Osteoblast (primary cell): ENCODE measurements around the gene EIF3C. TPM values are rescaled to one million over a fixed set of nuclear protein-coding genes. Genes with fewer than 3 reads are reported as not detected.
"Not testable (repeated sequence)": the region's sequence is repeated elsewhere in the genome, so short reads cannot be mapped to it uniquely, and the experiment has no call there.

Source experiments
- DNase-seq: peaks from one replicate; pipeline ENCODE4 v3.0.0; 2011; ENCODE audit warnings: low spot score, mixed read lengths; ENCODE audit not compliant: insufficient read length; ENCODE audit errors: missing footprints
- H2AFZ ChIP-seq: 2 replicates; pipeline ENCODE4 v1.6.0; 2011; ENCODE audit warnings: mild to moderate bottlenecking, low read length
- H3K27ac ChIP-seq: 2 replicates; pipeline ENCODE4 v1.5.1; 2011; ENCODE audit warnings: mild to moderate bottlenecking, low read depth, low read length, moderate library complexity
- H3K27me3 ChIP-seq: 2 replicates; pipeline ENCODE4 v1.6.0; 2012; ENCODE audit warnings: mild to moderate bottlenecking, control low read depth, inconsistent platforms, low read length, moderate library complexity; ENCODE audit not compliant: insufficient read depth
- H3K36me3 ChIP-seq: 2 replicates; pipeline ENCODE4 v1.5.1; 2011; ENCODE audit warnings: mild to moderate bottlenecking, low read length, control low read depth, moderate library complexity; ENCODE audit not compliant: insufficient read depth
- H3K4me1 ChIP-seq: 2 replicates; pipeline ENCODE4 v1.5.1; 2011; ENCODE audit warnings: mild to moderate bottlenecking, low read length, control low read depth, moderate library complexity; ENCODE audit not compliant: insufficient read depth
- H3K4me2 ChIP-seq: 2 replicates; pipeline ENCODE4 v1.6.0; 2011; ENCODE audit warnings: mild to moderate bottlenecking, low read length; ENCODE audit not compliant: insufficient read depth
- H3K4me3 ChIP-seq: fragments of 200-600 bp; sonication (generic); 3 replicates; pipeline ENCODE4 v1.5.1; 2012; ENCODE audit warnings: mild to moderate bottlenecking, low read length, inconsistent platforms; ENCODE audit not compliant: insufficient read depth
- H3K79me2 ChIP-seq: 2 replicates; pipeline ENCODE4 v1.6.0; 2012; ENCODE audit warnings: mild to moderate bottlenecking, low read length, control low read depth, inconsistent platforms; ENCODE audit not compliant: insufficient read depth
- H3K9me3 ChIP-seq: 2 replicates; pipeline ENCODE4 v1.5.1; 2011; ENCODE audit warnings: low read depth, low read length, control low read depth
- H4K20me1 ChIP-seq: 2 replicates; pipeline ENCODE4 v1.6.0; 2012; ENCODE audit warnings: mild to moderate bottlenecking, low read length, control low read depth; ENCODE audit not compliant: insufficient read depth
- total RNA-seq: library from RNA; depleted of rRNA; stranded (reverse); fragments of >200 nt; gene quantifications from 2 replicates; pipeline ENCODE4 v1.2.3, GENCODE V29; 2012

The EIF3C gene
- total RNA-seq, 1 donor, result 104 TPM

DNA sequence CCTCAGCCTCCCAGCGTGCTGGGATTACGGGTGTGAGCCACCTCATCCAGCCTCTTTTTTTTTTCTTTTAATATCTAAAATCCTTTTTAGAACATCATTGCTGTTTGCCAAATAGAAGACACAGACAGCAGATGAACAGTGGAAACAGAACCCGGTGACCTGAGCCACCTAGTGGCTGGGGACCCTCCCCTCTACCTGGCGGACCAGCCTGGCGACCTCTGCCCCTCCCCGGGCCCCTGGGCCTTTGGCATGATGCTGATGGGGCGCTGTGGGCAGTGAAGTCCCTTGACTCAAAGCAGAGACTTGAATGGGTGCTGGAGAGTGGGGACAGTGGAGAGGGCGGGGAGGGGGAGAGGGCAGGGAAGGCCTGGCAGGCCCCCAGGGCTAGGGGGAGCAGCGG lies 11.5 kb upstream of the EIF3C start:
- not testable (repeated sequence) for H3K27me3 ChIP-seq, H3K4me3 ChIP-seq, H3K4me1 ChIP-seq, H3K36me3 ChIP-seq, H3K9me3 ChIP-seq, H3K4me2 ChIP-seq, H3K79me2 ChIP-seq, H3K27ac ChIP-seq, DNase-seq, H2AFZ ChIP-seq, H4K20me1 ChIP-seq

DNA sequence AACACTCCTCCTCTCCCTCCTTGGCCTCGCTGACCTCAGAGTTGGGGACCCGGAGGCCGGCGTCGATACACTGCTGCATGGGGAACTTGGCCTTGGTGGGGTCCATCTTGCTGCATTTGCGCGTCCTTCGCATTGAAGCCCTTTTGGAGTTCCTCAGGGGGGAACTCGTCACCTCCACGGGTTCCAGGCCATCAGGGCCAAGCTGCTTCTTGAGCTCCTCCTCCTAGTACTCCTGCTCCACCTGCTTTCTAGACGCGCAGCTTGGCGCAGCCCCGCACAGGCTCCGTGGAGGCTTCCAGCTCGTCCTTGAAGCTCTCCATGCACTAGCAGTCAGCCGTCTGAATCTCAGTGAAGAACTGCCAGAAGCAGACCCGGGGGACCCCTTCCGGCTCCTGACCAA lies 10.9 kb upstream of the EIF3C start:
- H3K4me2 ChIP-seq, H3K79me2 ChIP-seq, H3K36me3 ChIP-seq, H3K4me1 ChIP-seq, H3K4me3 ChIP-seq, DNase-seq, H4K20me1 ChIP-seq, H3K27ac ChIP-seq, H3K27me3 ChIP-seq, H3K9me3 ChIP-seq, H2AFZ ChIP-seq: not testable (repeated sequence)

DNA sequence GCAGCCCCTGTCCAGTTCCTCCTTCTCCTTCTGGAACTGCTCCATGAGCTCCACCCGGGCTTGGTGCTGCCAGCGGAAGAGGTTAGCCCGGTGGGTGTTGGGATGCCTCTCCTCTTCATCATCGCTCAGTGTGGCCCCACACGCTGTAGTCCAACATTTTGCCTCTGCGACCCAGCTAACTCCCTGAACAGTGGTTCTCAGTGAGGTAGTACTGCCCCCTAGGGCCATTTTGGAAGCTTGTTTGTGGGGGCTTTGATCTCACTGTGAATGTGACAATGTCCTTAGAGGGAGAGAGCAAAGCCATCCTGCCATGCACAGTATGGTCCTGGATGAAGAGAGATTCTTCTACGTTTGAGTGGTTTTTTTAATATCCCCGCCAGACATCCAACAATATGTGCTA lies 9.9 kb upstream of the EIF3C start:
- not testable (repeated sequence) for H3K36me3 ChIP-seq, H2AFZ ChIP-seq, H3K4me2 ChIP-seq, H3K79me2 ChIP-seq, DNase-seq, H3K27ac ChIP-seq, H3K4me3 ChIP-seq, H3K4me1 ChIP-seq, H3K27me3 ChIP-seq, H3K9me3 ChIP-seq, H4K20me1 ChIP-seq

DNA sequence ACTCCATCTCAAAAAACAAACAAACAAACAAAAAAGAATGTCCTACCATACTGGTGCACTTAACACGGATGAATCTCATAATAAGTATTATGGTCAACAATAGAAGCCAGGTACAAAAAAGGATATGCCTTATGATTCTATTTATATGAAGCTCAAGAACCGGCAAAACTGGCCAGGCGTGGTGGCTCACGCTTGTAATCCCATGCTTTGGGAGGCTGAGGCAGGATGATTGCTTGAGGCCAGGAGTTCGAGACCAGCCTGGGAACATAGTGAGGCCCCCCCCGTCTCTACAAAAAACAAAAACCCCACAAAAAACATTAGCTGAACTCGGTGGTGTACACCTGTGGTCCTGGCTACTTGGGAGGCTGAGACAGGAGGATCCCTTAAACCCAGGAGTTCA lies 7.0 kb upstream of the EIF3C start:
- not testable (repeated sequence) for H3K27ac ChIP-seq, H3K9me3 ChIP-seq, H3K4me2 ChIP-seq, H2AFZ ChIP-seq, H4K20me1 ChIP-seq, H3K36me3 ChIP-seq, DNase-seq, H3K4me1 ChIP-seq, H3K4me3 ChIP-seq, H3K79me2 ChIP-seq, H3K27me3 ChIP-seq

DNA sequence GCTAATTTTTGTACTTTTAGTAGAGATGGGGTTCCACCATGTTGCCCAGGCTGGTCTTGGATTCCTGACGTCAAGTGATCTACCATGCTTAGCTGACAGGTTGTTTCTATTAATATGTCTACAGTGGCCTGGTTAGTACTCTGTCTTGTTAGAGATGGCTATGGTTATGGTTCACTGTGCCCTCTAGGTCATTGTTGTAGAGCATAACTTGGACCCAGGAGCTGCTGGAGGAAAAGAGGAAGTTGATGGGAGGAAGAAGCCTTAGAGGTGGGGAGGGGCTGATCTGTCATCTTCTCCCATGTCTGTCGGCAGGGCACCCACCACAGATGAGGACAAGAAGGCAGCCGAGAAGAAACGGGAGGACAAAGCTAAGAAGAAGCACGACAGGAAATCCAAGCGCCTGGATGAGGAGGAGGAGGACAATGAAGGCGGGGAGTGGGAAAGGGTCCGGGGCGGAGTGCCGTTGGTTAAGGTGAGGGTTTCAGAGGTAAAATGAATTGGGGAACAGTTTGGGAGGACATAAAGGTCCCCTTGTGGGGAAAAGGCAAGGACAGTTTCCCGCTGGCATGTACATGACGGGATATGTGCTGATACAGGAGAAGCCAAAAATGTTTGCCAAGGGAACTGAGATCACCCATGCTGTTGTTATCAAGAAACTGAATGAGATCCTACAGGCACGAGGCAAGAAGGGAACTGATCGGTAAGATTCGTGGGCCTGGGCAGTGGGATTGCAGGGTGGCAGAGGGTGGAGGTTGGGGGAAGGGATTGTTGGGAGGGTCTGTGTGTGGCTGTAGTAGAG lies 11.8 kb downstream of the EIF3C start:
- not testable (repeated sequence) for H3K27ac ChIP-seq, H3K9me3 ChIP-seq, DNase-seq, H3K36me3 ChIP-seq, H3K4me2 ChIP-seq, H2AFZ ChIP-seq, H4K20me1 ChIP-seq, H3K27me3 ChIP-seq, H3K4me3 ChIP-seq, H3K4me1 ChIP-seq, H3K79me2 ChIP-seq

DNA sequence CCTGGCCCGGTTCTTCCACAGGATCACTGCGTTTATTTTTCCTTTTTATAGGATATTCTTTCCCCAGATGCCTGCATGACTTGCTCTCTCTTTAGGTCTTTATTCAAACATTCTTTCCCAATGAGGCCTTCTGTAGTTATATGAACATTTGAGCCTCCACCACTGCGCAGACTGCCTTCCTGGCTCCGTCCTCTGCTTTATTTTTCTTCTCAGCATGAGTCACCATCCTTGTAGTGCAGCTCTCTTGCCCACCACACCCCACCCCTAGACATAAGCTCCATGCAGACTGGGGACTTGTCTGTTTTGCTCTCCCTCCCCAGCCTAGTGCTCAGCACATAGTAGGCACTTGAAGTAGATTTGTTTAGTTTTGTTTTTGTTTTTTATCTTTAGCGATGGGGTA lies 20.0 kb downstream of the EIF3C start:
- not testable (repeated sequence) for H3K27me3 ChIP-seq, H3K4me2 ChIP-seq, H3K4me3 ChIP-seq, H3K36me3 ChIP-seq, H3K79me2 ChIP-seq, H2AFZ ChIP-seq, DNase-seq, H3K27ac ChIP-seq, H4K20me1 ChIP-seq, H3K4me1 ChIP-seq, H3K9me3 ChIP-seq

DNA sequence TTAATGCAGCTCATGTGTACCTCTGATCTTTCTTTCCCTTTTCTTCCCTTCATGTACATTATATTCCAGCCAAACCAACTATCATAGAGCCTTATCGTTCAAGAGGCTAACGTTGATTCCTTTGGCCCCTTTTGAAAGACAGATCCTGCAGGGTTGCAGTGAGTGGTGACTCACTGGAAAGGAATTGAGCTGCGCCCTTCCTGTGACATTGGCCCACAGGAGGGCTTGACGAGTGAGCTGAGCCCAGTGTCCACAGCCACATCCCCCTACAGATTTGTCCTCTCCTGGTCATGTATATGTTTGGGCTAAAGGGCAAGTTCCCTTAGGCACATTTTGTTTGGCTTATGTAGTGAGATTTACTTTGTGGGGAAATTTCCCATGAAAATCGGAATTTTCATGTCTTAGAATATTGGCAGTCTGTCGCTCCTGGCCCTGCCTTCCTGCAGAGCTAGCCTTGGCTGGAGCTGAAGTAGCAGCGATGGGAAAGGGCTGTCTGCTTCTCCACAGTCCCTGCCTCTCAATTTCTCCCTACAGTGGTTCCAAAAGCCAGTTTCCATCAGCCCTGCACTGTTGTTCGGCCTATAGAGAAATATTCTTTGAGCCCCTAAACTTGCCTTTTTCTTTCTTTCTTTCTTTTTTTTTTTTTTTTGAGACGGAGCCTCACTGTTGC lies 21.3 kb downstream of the EIF3C start:
- not testable (repeated sequence) for H4K20me1 ChIP-seq, DNase-seq, H3K4me1 ChIP-seq, H3K36me3 ChIP-seq, H3K9me3 ChIP-seq, H3K27ac ChIP-seq, H3K4me3 ChIP-seq, H3K4me2 ChIP-seq, H3K27me3 ChIP-seq, H3K79me2 ChIP-seq, H2AFZ ChIP-seq

DNA sequence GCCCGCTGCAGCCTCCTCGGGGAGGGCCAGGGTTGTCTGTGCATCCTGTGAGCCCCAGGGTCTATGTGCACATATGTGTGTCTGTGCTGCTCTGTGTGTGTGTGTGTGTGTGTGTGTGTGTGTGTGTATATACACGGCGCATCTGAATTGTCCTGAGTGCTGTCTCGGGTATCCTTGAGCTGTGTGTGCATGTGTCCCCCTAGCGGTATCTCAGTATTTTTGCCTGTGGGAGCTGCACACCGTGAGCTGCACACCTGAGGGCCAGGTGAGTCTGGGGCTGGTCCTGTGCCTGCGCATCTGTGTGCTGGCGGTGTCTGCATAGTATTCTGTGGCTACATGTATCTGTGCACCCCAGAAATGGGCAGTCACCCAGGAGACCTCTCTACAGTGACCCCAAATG lies 28.5 kb downstream of the EIF3C start:
- H3K4me2 ChIP-seq, H3K27me3 ChIP-seq, H2AFZ ChIP-seq, H3K79me2 ChIP-seq, H3K4me1 ChIP-seq, DNase-seq, H3K36me3 ChIP-seq, H4K20me1 ChIP-seq, H3K9me3 ChIP-seq, H3K27ac ChIP-seq, H3K4me3 ChIP-seq: not testable (repeated sequence)

DNA sequence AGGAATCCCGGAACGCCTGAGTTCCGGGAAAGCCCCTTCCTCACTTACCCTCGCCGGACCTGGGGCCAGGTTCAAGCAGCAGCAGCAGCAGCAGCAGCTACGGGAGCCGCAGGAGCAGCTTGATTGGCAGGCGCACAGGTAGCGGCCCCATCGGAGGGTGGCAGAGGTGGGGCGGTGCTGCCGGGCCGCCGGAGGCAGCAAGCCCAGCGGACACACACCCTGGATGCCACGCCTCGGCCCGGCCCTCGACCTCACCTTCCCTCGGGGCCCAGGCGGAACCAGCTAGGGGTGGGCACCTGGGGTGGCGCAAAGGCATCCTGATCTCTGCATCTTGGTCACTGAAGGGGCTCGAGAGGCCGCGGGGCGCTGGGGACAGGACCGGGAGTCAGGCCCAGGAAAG lies 29.4 kb downstream of the EIF3C start:
- H3K4me3 ChIP-seq, H3K4me1 ChIP-seq, H3K27ac ChIP-seq, H3K27me3 ChIP-seq, H3K36me3 ChIP-seq, DNase-seq, H3K79me2 ChIP-seq, H4K20me1 ChIP-seq, H3K9me3 ChIP-seq, H2AFZ ChIP-seq, H3K4me2 ChIP-seq: not testable (repeated sequence)
